CD4-positive, alpha-beta T cell treated with Interleukin-4 for 1 hour (primary cell): ENCODE results near the gene TMBIM1.

Experiments
- DNase-seq, 2 donors: peaks; one replicate each; pipeline ENCODE4 v3.0.0-alpha.2; 2020 to 2022

The TMBIM1 gene, protein sequence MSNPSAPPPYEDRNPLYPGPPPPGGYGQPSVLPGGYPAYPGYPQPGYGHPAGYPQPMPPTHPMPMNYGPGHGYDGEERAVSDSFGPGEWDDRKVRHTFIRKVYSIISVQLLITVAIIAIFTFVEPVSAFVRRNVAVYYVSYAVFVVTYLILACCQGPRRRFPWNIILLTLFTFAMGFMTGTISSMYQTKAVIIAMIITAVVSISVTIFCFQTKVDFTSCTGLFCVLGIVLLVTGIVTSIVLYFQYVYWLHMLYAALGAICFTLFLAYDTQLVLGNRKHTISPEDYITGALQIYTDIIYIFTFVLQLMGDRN

DNA sequence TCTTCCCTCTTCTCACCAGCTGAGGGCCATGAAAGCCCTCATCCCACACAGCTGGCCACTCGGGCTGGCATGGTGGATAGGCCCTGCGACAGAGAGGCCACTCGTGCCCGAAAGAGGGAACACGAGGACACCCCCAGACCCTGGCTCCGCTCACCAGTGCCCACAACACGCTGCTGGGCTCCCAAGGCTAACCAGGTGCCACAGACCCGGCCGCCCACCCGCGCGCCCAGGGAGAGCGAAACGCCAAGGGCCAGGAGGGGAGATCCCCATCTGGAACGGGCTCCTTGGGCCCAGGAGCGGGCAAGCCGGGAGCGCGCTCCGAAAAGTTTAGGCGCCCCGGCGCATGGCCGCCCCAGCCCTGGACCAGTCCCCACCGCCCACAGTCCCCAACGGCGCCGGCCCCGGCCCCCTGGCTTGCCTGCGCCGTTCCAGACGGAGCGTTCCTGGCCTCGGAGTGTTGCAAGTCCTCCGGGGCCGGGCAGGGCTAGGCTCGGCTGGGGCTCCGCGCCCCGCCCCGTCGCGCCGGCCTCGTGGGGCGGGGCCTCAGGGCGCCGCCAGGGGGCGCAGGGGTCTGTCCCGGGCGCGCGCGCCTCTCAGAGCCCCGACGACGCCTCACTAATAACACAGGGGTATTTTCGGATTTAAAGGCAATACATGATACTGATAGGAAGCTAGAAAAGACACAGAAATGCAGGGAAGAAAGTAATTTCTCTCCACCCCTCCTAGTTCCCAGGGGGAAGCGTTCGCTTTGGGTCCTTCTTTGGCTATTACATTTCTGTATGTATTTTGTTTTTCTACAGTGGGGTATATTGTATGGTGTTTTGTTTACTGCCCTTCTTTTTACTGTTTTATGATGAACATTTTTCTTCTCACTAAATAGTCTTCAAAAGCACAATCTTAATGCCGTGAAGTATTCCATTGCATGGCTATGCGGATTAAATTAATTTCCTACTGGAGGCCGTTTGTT, at the start of gene TMBIM1:
Gene TMBIM1 (minus strand): TSS at position 456 of the 967 bp plus-strand sequence. CDS start 10,362 bp downstream, outside the sequence.
- peak; percentile 84 for DNase-seq

DNA sequence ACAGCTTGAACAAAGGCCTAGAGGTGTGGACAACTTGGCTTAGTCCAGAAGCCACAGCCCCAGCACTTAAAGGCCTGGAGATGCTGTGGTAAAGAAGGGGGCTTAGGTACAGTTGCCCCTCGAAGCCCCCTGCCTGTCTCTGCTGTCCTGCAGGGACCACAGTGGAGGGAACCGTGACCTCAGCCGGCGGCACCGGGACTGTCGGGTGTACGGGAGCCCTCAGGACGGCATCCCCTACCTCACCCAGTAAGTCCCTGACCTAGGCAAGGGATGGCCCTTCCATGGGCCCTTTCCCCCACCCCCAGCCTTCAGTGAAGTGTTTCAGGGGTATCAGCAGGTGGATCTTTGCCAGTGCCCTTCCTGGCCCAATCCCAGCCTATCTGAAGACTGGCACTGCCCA, 49.1 kb upstream of the TMBIM1 start:
- DNase-seq, result no peak

DNA sequence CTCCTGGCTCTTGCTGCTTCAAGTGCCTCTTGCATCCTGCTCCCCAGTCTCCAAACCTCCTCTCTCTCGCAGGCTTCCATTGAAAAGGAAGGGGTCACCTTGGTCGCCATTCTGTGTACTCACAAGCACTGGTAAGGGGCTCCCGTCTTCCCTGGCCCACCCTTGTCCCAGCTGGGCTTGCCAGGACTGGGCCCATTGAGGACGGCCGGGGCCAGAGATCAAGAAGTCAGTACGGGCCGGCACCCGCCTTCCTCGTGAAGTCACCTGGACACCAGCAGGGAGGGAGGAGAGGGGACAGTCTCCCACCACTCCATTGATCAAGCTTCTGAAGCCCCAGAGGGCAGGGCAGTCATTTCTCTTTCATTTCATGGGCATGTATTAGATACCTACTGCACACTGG, 48.4 kb upstream of the TMBIM1 start:
- no peak for DNase-seq

DNA sequence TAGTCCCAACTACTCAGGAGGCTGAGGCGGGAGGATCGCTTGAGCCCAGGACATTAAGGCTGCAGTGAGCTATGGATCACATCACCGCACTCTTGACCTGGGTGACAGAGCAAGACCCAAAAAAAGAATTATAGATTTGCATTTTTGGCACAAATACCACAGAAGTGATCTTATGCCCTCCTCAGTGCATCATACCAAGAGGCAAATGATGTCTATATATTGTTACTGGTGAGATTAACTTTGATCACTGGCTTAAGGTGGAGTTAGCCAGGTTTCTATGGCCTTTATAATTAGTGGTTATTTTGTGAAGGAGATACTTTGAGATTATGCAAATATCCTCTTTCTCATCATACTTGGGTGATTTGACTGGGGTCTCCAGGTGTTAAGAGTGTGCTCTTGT, 42.2 kb upstream of the TMBIM1 start:
- no peak for DNase-seq

DNA sequence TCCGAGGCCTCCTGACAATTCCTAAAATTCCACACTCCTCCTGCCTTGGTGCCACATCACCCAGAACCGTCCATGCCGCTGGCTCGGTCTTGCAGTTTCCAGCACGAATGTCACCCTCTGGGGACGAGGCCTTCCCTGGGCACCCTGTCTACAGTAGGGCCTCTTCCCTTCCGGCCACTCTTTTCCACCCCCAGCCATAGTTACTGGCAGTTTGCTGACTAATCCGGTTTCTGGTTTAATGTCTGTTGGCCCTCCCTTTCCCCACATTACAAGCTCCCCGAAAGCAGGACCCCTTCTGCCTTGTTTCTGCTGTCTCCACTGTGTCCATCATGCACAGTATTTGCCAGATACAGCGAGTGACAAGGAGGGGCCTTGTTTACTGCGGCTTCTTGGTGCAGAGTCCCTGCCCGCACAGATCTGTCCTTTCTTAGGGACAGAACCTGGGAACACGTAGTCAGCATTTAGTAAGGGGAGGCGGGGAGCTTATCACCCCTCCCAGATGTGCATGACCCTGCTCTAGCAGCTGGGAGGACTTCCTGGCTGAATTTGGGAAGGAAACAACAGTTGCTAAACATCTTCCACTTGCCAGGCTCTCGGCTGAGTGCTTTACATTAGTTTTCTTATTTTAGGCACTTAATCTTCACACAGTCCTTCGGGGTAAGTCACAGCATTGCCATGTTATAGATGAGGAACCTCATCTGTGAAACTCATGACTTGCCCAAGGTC, 40.8 kb upstream of the TMBIM1 start:
- DNase-seq, result peak in 1 of 2 donors; percentile 37

DNA sequence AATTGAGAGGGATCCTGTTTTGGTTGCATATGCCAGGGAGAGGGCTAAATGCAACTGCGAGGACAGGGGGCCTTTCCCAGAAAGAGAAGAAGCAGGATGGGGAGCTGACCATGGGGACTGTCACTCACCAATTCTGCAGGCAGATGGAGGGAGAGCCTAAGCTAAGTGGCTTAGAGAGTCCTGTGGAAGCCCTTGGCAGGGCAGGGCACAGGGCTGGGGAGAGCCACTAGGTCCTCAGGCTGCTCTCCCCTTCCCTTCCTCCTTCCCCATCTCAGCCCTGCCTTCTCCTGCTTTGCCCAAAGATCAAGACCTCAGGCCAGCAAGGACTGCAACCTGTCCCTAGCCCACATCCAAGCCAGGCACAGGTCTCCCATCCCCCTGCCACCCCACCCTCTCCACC, 40.0 kb upstream of the TMBIM1 start:
- DNase-seq, result no peak

DNA sequence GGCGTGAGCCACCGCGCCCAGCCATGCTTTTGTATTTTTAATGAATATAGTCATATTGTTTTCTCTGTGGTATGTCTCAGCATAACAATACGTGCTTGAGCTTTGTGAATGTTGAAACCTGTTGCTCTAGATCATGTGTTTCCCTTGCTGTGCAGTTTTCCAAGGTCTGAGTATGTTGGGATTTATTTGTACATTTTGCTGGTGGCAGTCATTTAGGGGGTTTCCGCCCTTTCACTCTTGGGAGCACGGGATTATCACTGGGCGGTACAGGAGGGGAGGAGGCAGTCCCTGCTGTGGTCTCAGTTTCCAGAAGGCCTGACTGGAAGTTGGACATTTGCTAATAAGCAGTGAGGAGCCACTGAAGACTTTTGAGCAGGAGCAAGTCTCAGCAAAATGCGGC, 39.4 kb upstream of the TMBIM1 start:
- no peak for DNase-seq

DNA sequence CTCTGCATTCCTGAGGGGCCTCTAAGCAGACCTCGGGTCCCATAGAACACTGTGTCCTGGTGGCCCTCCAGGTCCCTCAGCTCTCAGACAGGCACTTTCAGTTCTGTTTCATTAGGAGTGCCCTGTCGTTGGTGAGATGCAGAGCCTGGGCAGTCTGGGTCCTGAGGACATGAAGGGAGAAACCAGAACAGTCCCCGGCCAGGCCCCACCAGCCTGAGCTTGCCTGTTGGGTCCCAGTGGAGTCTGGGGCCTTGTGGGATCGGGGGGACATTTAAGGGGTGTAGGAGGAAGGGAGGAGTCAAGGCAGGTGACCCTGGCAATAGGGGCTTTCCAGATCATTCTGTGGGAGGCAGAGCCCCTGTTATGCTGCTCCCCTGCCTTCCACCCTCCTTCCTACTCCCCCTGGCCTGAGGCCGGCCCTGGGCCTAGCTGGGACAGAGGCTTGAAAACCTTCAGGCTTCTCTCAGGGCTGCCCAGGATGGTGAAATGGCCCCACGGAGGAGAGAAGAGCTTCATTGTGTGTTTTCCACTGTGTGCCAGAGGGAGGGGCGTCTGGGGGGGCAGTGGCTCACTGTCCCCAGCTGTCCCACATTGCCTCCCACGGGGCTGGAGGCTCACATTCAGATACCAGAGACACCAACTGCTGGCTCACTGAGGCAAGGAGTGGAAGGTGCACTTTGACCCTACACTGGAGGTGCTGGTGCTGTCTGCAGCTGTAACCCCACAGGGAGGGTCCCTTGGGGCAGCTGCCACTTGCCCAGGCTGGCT, 37.7 kb upstream of the TMBIM1 start:
- no peak for DNase-seq

DNA sequence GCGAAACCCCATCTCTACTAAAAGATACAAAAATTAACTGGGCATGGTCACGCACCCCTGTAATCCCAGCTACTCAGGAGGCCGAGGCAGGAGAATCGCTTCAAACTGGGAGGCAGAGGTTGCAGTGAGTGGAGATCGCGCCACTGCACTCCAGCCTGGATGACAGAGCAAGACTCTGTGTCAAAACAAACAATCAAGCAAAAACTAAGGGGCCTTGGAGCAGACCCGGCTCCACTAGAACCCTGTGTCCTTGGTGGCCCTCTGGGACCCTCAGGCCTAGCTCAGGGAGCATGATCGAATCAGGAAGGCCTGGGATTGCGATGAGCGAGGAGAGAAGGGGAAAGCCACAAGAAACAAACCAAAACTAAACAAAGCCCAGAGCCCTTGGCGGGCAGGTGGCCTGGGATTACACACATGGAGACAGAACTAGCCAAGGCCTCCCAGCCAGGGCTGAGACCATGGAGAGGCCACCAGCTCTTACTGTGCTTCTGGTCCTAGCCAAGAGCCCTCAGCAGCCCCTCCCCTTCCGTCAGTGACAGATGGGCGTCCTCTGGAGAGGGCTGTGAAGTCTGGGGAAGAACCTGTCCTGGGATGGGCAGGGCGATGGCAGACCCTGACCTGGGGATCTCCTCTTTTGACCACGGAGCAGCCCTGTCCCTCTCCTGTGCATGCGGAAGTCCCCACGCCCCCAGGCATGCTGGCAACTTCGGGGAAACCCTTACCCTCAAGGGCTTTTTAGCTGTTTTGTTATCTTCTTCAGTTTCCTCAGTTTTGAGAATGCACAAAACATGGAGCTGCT, 36.9 kb upstream of the TMBIM1 start:
- no peak for DNase-seq

DNA sequence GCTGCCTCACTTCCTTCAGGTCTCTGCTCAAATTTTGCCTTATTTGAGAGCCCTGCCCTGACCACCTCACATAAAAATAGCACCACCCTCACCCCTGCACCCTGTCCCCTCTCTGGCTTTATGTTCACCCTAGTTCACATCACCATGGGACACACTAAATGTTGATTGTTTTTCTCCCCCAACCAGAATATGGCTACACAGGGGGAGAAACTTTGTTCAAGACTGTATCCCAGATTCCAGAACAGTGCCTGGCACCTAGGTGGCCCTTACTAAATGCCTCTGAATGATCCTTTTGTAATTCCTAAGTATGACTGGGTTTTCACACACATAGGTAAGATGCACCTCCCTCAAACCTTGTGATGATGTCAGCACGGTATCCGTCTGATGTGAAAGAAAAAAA, 36.0 kb upstream of the TMBIM1 start:
- no peak for DNase-seq

DNA sequence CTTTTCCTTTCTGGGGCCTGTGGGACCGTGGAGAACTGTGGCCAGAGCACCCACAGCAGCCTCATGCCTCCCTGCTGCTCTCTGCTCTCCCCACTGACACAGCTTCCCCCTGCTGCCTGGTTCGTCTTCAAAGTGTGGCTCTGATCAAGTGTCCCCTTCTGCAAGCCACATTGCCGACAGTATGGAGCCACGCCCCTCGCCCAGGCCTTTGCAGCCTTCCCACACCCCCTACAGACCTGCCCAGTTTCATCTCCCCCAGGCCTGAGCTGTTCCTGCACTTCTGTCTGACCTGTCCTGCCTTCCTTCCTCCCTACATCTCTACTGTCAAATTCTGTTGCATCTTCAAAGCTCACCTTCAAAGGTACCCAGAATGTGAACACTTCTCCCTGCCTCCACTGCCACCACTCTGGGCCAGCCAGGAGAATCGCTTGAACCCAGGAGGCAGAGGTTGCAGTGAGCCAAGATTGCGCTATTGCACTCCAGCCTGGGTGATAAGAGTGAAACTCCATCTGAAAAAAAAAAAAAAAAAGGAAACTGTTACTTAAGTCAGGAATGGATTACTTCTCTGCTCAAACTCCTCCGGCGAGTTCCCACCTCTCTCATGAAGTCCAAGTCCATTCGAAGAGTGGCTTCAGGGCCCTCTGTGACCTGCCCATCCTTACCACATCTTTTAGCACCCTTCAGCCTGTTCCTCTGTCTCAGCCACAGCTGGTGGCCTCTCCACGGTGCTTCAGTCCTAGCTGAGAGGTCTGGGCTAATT, 35.3 kb upstream of the TMBIM1 start:
- no peak for DNase-seq

DNA sequence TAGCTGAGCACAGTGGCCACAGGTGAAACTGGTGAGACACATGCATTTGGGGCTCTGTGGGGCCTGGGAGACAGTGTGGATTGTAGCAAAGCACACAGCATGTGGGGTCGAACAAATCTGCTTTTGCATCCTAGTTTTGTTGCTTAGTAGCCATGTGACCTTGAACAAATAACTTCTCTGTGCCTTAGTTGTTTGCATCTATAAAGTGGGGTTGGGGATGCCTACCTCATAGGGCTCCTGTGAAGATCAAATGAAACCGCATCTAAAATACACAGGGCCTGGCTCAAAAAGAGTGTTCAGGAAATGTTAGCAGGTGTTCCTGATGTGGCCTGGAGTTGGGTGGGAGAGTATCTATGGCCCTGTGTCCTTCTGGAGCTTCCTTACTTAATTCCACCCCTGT, 34.0 kb upstream of the TMBIM1 start:
- DNase-seq, result no peak

DNA sequence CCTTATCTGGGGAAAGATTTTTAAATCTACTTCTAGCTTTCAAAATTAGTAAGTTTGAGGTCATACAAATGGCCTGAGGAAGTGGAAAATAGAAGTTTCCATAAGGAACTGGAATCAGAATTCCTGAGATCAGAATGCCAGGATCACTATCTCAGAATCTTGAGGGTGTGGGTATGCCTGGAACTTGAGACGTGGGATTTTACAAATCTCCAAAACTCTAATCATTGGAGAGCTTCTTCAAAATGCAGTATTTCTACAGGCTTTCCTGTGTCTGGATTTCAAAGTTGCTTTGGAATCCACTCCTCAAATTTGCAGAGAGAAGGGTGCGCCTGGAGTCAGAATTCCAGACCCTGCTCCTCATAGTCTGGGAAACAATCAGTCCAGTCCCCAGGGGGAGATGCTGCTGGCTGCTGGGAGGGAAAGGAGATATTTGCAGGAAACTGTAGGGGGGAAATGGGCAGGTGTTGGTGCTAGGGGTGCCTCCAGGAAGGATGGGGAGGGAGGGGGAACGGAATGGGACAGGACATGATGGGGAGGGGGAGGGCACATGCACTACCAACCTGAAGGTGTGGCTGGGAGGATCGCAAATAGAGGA, 33.4 kb upstream of the TMBIM1 start:
- no peak for DNase-seq

DNA sequence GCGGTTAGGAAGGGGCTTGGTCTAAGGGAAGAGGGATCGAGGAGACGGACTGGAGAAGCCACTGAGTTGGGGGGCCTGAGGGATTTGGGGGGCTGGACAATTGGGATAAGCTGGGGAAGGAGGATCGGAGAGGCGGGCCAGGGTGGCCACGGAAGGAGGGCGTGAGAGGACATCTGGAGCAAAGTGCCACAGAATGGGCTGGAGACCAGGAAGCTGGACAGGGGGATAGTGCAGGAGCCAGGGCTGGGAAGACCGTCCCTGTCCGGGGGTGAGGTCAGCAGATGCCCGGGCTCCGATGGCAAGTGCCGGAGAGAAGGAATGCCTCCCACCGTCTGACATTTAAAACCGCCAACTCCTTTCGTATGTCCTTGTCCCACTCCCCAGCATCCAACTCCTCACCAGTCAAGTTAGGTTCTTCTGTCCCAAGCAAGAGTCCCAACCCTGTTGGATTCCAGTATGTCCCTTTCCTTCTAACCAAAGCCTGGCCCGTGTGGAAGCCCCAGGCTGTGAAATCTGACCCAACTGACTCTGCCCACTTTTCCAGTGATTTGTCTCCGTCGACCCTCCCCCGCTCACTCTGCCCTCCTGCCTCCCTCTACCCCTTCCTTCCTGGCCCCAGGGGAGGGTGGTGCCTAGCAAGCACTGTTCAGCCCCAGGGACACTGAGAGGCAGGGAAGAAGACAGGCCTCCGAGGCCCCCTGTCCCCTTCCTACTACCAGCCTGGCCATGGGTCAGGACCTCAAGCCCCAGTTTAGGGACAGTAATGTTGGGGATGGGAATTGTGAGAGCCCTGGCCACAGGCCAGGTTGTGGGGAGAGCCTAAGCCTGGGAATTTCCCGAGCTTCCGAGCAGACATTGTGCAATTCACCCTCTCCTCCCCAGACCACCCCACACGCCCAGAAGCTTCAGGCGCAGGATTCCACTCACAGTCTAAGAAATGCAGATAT, 31.5 kb upstream of the TMBIM1 start:
- no peak for DNase-seq

DNA sequence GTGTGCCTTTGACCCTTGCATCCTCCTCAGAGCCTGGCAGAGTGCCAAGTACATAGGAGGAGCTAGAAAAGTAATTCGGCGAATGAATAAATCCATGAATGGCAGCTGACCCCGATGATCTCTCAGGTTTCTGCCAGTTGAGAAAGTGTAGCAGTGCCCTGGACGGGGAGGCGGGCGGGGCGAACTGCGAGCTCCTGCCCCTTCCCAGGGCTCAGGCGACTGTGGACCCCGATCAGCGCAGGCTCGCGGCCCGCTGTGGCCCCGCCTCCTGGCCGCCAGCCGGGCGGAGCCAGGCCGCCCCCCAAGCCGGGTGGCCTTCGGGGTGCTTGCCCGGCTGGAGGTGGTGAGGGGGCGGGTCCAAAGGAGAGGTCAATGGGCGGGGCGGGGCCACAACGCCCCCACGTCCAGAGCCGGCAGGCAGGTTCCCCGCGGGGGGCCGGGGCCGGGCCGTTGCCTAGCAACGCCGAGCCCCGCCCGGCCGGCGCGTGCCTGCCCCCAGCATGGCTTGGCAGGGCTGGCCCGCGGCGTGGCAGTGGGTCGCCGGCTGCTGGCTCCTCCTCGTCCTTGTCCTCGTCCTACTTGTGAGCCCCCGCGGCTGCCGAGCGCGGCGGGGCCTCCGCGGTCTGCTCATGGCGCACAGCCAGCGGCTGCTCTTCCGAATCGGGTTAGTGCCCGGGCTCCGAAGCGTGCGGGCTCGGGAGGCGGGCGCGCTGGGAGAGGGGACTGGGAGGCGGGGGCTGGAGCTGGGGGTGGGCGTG, 30.6 kb upstream of the TMBIM1 start:
- peak; percentile 49 to 61 for DNase-seq

DNA sequence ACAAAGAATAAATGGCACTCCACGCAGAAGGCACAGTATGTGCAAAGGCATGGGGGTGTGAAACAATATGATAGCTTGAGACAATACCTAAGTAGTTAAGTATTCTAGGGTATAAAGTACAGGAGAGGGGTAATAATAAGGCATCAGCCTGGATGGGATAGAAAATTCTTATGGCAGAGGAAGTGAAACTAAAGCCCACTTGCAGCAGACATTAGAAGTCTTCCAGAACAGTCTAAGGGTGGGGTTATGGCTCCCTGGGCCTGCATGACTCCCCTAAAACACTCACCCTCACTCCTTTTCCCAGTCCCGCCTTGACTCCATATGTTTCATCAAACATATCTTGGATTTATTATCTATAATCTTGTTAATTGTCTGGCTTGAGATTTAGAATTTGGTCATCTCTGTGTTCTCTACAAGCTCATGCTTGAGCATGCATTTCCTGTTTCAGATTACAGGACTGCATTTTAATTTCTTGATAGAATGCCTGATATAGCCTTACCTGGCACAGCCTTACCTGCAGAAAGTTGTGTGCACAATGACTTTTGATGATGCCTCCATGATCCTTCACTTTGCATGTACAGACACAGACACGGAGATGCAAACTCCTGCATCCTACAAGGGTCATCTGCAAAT, 28.5 kb upstream of the TMBIM1 start:
- DNase-seq, result no peak

DNA sequence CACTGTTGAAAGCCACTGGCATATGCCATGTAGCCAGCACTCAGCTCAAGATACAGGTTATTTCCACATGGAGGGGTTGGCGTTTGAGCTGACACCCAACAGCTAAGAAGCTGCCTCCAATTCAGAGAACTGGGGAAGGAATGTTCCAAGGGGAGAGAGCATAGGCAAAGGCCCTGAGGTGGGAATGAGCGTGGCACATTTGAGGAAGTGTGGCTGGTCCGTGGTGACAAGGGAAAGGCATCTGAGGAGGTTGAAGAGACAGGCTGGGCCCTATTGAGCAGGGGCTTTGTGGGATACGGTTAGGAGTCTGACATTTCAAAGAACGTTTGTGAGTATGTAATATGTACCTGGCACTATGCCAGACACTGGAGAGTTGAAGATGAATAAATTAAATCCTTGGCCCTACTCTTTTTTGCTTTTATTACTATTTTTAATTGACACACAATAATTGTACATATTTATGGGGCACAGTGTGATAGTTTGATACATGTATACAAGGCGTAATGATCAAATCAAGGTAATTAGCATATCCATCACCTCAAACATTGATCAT, 27.6 kb upstream of the TMBIM1 start:
- no peak for DNase-seq

DNA sequence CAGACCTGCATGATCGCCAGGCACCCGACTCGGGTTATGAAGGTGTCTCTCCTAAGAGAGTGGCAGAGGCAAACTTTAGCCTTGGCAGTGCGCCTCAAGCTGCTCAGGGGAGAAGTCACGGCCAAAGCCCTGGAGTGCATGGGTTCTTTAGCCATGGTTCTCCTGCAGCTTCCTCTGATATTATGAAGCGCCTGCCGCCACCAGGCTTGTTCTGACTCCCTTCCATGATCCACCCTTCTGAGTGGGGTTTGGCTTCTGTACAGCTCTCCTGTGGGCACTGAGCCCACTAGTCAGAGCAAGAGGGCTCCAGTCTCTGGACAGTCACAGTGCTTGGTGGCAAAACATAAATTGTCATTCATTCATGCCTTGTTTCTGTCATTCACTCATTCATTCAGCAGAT, 25.9 kb upstream of the TMBIM1 start:
- no peak for DNase-seq
